Activated CD4-positive, alpha-beta T cell treated with anti-CD3 and anti-CD28 coated beads for 48 hours (primary cell): ENCODE data around the gene LAPTM4A.
"Not testable (repeated sequence)": the region's sequence is repeated elsewhere in the genome, so short reads cannot be mapped to it uniquely, and the experiment has no call there.

ENCODE experiments used
- DNase-seq: peaks from one replicate; pipeline ENCODE4 v3.0.0-alpha.2; 2020

The LAPTM4A gene

GRCh38 chr2:20074901-20075300 lies 23.5 kb upstream of the LAPTM4A start:
- no peak for DNase-seq

- DNase-seq, result not testable (repeated sequence)
Measured at GRCh38 chr2:20074046-20074648, 22.7 kb upstream of the LAPTM4A start.

- no peak for DNase-seq
Measured at GRCh38 chr2:20073460-20073859, 22.0 kb upstream of the LAPTM4A start.

- no peak for DNase-seq
Measured at GRCh38 chr2:20072436-20073158, 21.2 kb upstream of the LAPTM4A start.

- DNase-seq, result no peak
Measured at GRCh38 chr2:20071397-20072383, 20.3 kb upstream of the LAPTM4A start.

GRCh38 chr2:20069756-20070155 lies 18.3 kb upstream of the LAPTM4A start:
- no peak for DNase-seq

GRCh38 chr2:20067992-20068584 lies 16.7 kb upstream of the LAPTM4A start:
- DNase-seq, result no peak

GRCh38 chr2:20065885-20066602 lies 14.6 kb upstream of the LAPTM4A start:
- DNase-seq, result peak; percentile 39

GRCh38 chr2:20064841-20065240 lies 13.4 kb upstream of the LAPTM4A start:
- DNase-seq, result no peak

- no peak for DNase-seq
Measured at GRCh38 chr2:20064421-20064820, 13.0 kb upstream of the LAPTM4A start.

GRCh38 chr2:20062615-20063545 lies 11.5 kb upstream of the LAPTM4A start:
- DNase-seq, result peak; percentile 42

- no peak for DNase-seq
Measured at GRCh38 chr2:20061940-20062339, 10.5 kb upstream of the LAPTM4A start.

- DNase-seq, result no peak
Measured at GRCh38 chr2:20061476-20061875, 10.0 kb upstream of the LAPTM4A start.

- no peak for DNase-seq
Measured at GRCh38 chr2:20060106-20060505, 8.7 kb upstream of the LAPTM4A start.

GRCh38 chr2:20057268-20057667 lies 5.8 kb upstream of the LAPTM4A start:
- no peak for DNase-seq

GRCh38 chr2:20054931-20055330 lies 3.5 kb upstream of the LAPTM4A start:
- no peak for DNase-seq

GRCh38 chr2:20054119-20054518 lies 2.7 kb upstream of the LAPTM4A start:
- DNase-seq, result no peak

GRCh38 chr2:20052861-20053281 lies 1.4 kb upstream of the LAPTM4A start:
- no peak for DNase-seq

- DNase-seq, result no peak
Measured at GRCh38 chr2:20052229-20052851, 912 bp upstream of the LAPTM4A start.

- peak; percentile 22 for DNase-seq
Measured at GRCh38 chr2:20050646-20051531, 539 bp downstream of the LAPTM4A start.
